CD4-positive, alpha-beta T cell treated with Interferon alpha-2 for 1 hour (primary cell): ENCODE results near the gene PRMT9.

Experiments used
- DNase-seq, 2 donors: peaks; one replicate each; pipeline ENCODE4 v3.0.0-alpha.2; 2020 to 2022

The PRMT9 gene

GRCh38 chr4:147683717-147684700 lies at the start of gene PRMT9:
Gene PRMT9, minus strand, starts transcription at chr4:147684163. Its CDS starts 176 bp downstream, at chr4:147683987.
- peak; percentile 83 to 86 for DNase-seq

DNA sequence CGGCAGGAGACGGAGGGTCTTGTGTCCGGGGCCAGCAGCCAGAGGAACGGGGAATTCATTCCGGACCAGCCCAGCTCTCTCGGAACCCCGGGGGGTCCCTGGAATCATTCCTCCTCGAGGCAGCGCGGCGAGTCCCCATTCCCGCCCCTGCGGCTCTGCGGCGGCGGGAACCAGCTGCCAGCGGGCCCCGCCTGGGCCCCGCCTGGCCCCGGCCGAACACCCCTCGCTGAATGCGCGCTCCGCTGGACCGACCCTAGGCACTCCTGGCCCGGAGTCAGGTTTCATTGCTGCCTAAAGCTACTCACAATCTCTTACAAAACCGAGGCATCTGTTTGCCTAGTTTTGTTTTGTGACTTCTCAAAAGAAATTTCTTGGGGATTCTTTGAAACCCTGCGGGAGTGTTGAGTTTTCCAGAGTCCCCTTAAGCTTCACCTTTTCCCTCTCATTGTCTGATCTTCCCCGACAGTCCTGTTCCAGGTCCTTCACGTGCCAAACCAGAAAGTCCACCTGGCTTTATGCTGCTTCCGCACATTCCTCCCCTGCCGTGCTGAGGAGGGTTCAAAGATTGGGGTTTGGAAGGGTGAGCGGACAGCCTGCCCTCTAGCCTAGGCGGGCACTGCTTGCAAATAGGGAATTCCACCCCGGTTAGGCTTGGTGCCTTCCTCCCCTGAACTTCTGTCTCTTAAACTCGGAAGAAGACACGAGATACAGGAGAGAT lies 48.7 kb upstream of the PRMT9 start:
- DNase-seq = peak in 1 of 2 donors; percentile 18

DNA sequence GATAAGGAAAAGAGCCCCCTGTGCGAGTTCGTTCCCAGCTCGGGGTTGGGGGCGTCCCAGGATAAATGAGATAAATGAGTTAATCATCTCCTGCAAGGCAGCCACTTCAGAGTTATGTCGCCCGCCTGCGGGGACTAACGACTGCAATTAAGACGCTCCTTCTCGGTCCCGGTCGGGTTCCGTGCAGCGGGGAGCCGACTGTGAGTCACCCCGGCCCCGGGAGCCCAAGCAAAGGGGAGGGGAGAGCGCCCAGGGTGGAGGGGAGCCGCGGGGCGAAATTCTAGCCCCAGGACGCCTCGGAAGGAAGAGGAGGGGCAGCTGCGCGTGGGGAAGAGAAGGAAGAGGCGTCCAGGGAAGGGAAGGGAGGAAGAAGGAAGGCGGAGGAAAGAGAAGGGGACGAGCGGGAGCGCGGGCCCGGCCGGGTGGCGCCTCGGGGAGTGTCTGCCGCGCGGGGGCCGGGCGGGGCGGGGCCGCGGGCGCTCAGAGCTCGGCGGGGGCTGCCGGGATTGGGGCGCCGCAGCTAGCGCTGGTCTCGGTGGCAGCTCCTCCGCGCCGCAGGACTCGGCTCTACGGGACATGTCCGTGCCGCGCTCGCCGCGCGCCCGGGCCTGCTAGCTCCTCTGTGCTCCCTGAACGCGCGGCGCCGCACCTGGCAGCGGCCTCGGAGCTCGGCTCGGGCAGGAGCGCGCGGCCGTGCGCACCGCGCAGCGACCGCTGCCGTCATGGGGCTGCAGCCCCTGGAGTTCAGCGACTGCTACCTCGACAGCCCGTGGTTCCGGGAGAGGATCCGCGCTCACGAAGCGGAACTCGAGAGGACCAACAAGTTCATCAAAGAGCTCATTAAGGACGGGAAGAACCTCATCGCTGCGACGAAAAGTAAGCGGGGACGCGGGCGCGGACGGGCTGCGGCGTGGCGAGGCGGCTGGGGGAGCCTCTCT lies 47.9 kb upstream of the PRMT9 start, which contains the start of gene ARHGAP10:
Gene ARHGAP10, plus strand, starts transcription at position 509 of the 938 bp plus-strand sequence. Its CDS starts 214 bp downstream, at position 723.
- DNase-seq = peak; percentile 45 to 71

DNA sequence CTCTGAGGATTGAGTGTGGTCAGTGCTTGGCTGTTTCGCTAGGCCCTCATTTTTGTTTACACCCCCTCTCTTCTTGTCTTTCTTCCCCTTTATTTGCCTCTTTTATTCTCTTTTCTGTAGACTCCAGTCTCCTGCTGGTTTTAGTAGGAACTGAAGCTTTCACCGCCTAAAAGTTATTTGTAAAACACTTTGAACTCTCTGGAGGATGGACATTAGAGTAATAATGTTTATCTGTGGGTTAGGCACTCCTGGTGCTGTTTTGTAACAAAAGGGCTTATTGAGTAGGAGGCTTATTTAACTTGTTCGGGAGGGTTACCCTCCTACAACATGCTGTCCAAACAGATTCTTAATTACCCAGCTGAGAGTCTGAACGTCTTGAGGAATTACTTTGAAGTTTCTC lies 46.4 kb upstream of the PRMT9 start:
- no peak for DNase-seq

DNA sequence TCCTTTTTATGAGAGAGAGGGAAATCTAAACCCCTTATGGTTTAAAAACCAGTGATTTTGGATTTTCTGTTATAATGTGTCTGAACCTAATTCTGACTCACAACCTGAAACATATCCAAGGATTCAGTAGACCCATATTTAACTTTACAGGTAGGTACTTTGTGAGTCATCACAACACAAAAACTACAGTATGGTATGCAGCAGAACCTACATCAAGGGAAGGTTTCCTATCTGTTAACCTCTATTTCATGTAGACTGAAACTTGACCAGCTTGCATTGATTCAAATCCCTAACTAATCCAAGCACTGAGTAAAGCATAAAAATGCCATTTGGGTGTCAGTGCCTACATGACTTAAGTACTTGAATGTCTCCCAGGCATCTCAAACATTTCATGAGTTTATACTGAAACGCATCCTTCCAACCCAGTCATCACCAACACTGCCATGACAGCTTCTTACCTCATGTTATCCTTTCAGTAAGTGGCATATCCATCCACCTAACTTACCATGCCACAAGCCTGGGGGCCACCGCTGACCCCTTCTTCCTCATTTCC lies 43.6 kb upstream of the PRMT9 start:
- no peak for DNase-seq

- no peak for DNase-seq
Measured at GRCh38 chr4:147725673-147726072, 41.7 kb upstream of the PRMT9 start.

GRCh38 chr4:147724468-147725201 lies 40.7 kb upstream of the PRMT9 start:
- no peak for DNase-seq

DNA sequence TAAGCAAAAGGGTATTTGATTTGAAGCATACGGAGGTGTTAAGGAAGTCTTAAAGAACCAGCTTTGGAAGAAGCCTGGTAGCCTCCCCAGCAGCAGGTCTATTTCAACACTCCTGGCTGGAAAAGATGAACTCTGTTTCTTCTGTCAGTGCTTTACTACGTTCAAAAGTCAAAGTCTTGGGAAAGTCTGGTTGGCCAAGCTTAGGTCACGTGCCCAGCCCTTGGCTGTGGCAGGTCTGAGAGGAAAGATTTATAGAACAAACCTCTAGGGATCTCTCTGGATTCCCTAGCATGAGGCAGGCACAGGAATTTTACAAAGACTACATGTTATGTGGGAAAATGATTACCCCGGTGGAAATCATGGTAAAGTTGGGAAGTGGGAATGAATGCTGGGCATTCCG lies 39.4 kb upstream of the PRMT9 start:
- no peak for DNase-seq

GRCh38 chr4:147717878-147718277 lies 33.9 kb upstream of the PRMT9 start:
- DNase-seq = no peak

DNA sequence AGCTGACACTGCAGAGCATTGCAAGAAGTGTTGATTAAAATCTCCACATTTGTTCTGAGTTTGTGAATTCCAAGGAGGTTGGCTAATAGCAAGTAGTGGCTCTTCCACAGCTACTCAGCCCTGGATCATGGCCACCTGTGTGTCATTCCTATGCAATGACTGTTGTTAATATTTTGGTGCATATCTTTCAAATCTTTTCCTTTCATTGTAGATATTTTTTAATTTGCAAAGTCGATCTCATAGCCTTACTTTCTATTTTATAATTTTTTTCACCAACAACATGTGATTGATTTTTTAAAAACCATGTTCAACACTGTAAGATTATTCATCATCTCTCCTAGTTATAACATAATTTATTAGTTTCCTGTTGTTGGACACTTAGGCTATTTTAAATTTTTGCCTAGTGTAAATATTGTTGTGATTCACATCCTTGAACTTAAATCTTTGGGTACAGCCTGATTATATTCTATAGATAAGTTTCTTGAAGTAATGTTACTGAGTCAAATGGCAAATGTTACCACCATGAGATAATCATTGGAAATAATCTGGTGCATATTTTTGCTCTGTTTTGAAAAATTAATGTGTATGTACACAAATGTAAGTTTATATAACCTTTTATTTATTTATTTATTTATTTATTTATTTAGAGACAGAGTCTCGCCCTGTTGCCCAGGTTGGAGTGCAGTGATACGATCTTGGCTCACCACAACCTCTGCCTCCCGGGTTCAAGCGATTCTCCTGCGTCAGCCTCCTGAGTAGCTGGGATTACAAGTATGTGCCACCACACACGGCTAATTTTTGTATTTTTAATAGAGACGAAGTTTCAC lies 30.8 kb upstream of the PRMT9 start:
- no peak for DNase-seq

GRCh38 chr4:147709999-147710398 lies 26.0 kb upstream of the PRMT9 start:
- no peak for DNase-seq

DNA sequence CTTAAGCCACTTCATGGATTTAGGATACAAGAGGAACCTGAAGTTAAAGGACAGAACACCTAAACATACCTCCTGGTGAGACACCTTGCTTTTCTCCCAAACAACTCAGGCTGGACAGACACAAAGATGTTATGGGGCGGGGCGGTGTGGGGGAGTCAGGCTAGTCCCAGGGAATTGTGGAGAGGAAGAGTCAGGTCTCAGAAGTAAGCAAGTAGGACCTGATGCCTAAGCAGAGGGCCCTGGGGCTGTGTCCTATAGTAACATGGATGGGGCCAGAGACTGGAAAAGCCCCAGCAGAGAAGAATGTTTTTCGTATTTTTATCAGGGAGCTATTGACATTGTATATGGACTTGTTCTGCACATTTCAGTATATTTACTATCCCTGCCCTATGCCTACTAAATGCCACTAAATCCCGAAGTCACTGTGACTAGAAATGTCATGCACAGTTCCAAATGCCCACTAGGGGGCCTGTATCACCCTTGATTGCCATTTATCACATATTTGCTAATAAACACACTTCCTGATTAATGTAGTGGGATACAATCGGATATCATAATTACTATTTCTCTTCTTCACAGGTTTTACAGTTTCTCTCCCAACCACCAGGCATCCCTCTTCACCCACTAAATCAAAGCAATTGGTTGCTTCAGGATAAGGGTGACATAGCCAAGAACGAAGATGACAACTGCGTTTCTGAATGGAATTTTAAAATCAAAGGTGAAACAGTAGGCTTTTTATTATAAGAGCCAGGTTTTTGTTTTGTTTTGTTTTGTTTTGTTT lies 24.1 kb upstream of the PRMT9 start:
- peak; percentile 46 to 71 for DNase-seq

GRCh38 chr4:147704846-147705245 lies 20.9 kb upstream of the PRMT9 start:
- no peak for DNase-seq

GRCh38 chr4:147696866-147697265 lies 12.9 kb upstream of the PRMT9 start:
- no peak for DNase-seq

- DNase-seq = no peak
Measured at GRCh38 chr4:147693218-147693617, 9.3 kb upstream of the PRMT9 start.

DNA sequence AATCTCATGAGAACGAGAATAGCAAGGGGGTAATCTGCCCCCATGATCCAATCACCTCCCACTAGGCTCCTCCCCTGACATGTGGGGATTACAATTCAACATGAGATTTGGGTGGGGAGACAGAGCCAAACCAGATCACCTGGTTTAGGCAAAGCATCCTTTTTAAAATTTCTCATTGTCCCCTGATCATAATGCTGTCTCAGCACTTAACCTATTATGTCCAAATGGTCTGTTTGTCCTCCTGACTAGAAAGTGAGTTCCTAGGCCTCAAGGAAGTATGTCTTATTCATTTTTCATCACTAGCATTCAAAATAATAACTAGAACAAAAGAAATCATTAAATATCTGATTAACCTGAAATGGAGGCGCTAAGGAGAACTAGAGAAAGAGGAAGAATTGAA lies 7.9 kb upstream of the PRMT9 start:
- no peak for DNase-seq

DNA sequence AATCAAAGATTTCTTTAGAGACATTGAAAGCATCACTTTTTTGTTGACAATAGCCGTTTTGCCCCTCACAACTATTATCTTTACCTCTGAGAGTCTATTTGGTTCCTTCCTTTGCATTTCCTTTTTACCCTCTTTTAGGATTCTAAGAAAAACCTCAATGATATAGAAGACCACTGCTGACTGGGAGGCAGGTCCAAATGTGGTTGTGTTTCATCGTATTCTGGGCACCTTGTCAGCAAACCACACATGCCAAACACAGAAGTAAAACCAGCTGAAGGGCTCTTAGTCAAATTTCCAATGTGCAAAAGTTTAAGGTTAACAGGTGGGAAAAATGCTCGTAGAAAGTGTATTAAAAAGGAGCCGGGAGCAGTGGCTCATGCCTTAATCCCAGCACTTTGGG lies 5.1 kb upstream of the PRMT9 start:
- DNase-seq = peak in 1 of 2 donors; percentile 18

- peak in 1 of 2 donors; percentile 27 for DNase-seq
Measured at GRCh38 chr4:147683188-147683591, 773 bp downstream of the PRMT9 start.

- no peak for DNase-seq
Measured at GRCh38 chr4:147682755-147683154, 1.2 kb downstream of the PRMT9 start.
